Prostate gland (tissue), 2 donors: ENCODE results near the gene RPS15. TPM values are rescaled to one million over a fixed set of nuclear protein-coding genes. Genes with fewer than 3 reads are reported as not detected.
"Not testable (repeated sequence)": the region's sequence is repeated elsewhere in the genome, so short reads cannot be mapped to it uniquely, and the experiment has no call there.

Experiments
- DNase-seq: peaks from one replicate; pipeline ENCODE4 v3.0.0-alpha.2; 2019; ENCODE audit warnings: low spot score
- H3K27ac ChIP-seq, 2 donors: fragments of 200-600 bp; sonication (generic); 2 replicates each; pipeline ENCODE4 v1.5.1; 2017 to 2019
- H3K27me3 ChIP-seq: fragments of 200-600 bp; sonication (generic); replicated peaks from 2 replicates; pipeline ENCODE4 v1.5.1; 2019; ENCODE audit not compliant: insufficient read depth
- H3K36me3 ChIP-seq, 2 donors: fragments of 200-600 bp; sonication (generic); 1 replicate in 1 of 2; 2 replicates in 1 of 2; pipeline versions ENCODE4 v1.5.1 to v1.8.1; 2017 to 2019
- H3K4me1 ChIP-seq: fragments of 200-600 bp; sonication (generic); replicated peaks from 2 replicates; pipeline ENCODE4 v1.5.1; 2019
- H3K4me3 ChIP-seq, 2 donors: fragments of 200-600 bp; sonication (generic); 2 replicates each; pipeline ENCODE4 v1.5.1; 2017 to 2019
- H3K9me3 ChIP-seq: fragments of 200-600 bp; sonication (generic); 2 replicates; pipeline ENCODE4 v1.5.1; 2017
- POLR2A ChIP-seq: fragments of 450-650 bp; IDR thresholded peaks from one replicate; pipeline ENCODE4 v1.6.1; 2016; ENCODE audit warnings: antibody characterized with exemption, mild to moderate bottlenecking
- POLR2AphosphoS5 ChIP-seq: sonication (generic); formaldehyde crosslinking; IDR thresholded peaks from one replicate; pipeline ENCODE4 v1.6.1; 2017; ENCODE audit warnings: antibody characterized with exemption
- WGBS: methylation state at CpG from one replicate; pipeline ENCODE4 v1.1.5; 2018; 5-methylcytosine and 5-hydroxymethylcytosine counted together
- intact Hi-C: fragments of 100-400 bp; cut with DNase I; formaldehyde crosslinking; loops from one replicate; pipeline ENCODE4 v1.14.2; 2022
- total RNA-seq, 2 donors: library from RNA; depleted of rRNA; stranded (reverse); fragments of >200 nt; gene quantifications; one replicate each; pipeline ENCODE4 v1.1.0, GENCODE V29; 2016
- TF ChIP-seq, protein P1 (sequence below), 4 experiments: fragments of 200-600 bp in 2 of 4; fragments of 450-650 bp in 2 of 4; sonication (generic) in 2 of 4; IDR thresholded peaks; 1 replicate in 3 of 4; 2 replicates in 1 of 4; pipeline ENCODE4 v1.5.1; 2016 to 2019; ENCODE audit warnings: antibody characterized with exemption in 4 of 4, mild to moderate bottlenecking in 2 of 4, moderate library complexity in 2 of 4

The RPS15 gene
- total RNA-seq, 2 donors from 2014 or later, result 3,102 to 5,853 TPM

DNA sequence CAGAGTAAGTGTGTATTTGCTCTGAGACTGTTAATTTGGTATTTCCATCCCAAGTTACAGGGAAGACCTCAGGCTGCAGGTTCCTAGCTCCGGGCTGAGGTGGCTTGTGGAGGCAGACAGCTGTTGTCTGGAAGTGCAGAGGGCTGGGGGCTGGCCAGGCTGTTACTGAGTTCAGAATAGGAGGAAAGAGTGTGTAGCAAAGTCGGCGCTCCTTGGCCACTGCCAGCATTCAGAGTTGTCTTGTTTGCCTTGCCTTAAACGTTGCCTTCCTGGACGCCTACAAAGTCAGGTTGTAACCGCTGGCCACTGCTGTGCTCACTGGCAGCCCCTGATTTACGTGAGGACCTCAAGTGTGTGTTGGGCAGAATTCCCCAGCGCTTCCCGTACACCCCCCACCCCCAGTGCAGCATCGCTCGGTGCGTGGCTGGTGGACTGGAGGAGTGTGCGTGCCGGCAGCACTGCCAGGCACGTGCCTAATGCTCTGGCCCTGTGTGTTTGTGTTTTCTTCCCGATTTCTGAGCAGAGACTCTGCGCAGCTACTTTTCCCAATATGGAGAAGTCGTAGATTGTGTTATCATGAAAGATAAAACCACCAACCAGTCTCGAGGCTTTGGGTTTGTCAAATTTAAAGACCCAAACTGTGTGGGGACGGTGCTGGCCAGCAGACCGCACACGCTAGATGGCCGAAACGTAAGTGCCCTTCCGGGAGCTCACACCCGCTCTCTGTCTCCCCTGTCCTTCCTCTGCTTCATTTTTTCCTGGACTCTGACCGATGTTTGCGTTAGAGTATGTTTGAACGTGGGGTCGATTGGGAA lies 20.3 kb upstream of the RPS15 start:
- Histone ChIP-seq H3K27ac (peak overlapping the region; percentile 92 to 96), H3K4me1 (peaks cover 38% of the 10 kb centered on the region), H3K36me3 (peaks cover 0 to 7% of the 10 kb centered on the region in 2 donors), H3K4me3 (no peak overlapping the region), H3K9me3 (no peaks in the 10 kb centered on the region), H3K27me3 (no peaks in the 10 kb centered on the region)
- DNase-seq, result no peak
- 54% methylated on average over 30 of the region's 30 CpGs for WGBS
- TF ChIP-seq, protein P1, sequence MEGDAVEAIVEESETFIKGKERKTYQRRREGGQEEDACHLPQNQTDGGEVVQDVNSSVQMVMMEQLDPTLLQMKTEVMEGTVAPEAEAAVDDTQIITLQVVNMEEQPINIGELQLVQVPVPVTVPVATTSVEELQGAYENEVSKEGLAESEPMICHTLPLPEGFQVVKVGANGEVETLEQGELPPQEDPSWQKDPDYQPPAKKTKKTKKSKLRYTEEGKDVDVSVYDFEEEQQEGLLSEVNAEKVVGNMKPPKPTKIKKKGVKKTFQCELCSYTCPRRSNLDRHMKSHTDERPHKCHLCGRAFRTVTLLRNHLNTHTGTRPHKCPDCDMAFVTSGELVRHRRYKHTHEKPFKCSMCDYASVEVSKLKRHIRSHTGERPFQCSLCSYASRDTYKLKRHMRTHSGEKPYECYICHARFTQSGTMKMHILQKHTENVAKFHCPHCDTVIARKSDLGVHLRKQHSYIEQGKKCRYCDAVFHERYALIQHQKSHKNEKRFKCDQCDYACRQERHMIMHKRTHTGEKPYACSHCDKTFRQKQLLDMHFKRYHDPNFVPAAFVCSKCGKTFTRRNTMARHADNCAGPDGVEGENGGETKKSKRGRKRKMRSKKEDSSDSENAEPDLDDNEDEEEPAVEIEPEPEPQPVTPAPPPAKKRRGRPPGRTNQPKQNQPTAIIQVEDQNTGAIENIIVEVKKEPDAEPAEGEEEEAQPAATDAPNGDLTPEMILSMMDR (IDR thresholded peaks at IDR 0.05), result no peak
- TF ChIP-seq POLR2A, result no peak
- no peak for TF ChIP-seq POLR2AphosphoS5
- intact Hi-C loops, result no loop called here

DNA sequence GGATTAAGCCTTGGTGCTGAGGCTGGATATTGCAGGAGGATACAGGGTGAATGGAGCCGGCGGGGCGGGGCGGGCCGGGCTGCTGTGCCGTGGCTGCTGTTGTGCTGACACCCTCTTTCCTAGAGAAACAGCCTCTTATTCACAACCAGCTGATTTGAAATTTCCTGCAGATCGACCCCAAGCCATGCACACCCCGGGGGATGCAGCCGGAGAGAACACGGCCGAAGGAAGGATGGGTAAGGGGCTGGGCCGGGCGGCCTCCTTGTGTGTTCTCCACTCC lies 19.8 kb upstream of the RPS15 start:
- Histone ChIP-seq H3K9me3 (no peaks in the 10 kb centered on the region), H3K27ac (peak overlapping the region in 1 of 2 donors; percentile 96), H3K27me3 (no peaks in the 10 kb centered on the region), H3K36me3 (peaks cover 0 to 7% of the 10 kb centered on the region in 2 donors), H3K4me3 (no peak overlapping the region), H3K4me1 (peaks cover 33% of the 10 kb centered on the region)
- 82% methylated on average over 13 of the region's 13 CpGs for WGBS
- intact Hi-C loops, result no loop called here
- DNase-seq, result no peak
- TF ChIP-seq, protein P1 (IDR thresholded peaks at IDR 0.05), result no peak
- TF ChIP-seq POLR2AphosphoS5, result no peak
- TF ChIP-seq POLR2A, result no peak

DNA sequence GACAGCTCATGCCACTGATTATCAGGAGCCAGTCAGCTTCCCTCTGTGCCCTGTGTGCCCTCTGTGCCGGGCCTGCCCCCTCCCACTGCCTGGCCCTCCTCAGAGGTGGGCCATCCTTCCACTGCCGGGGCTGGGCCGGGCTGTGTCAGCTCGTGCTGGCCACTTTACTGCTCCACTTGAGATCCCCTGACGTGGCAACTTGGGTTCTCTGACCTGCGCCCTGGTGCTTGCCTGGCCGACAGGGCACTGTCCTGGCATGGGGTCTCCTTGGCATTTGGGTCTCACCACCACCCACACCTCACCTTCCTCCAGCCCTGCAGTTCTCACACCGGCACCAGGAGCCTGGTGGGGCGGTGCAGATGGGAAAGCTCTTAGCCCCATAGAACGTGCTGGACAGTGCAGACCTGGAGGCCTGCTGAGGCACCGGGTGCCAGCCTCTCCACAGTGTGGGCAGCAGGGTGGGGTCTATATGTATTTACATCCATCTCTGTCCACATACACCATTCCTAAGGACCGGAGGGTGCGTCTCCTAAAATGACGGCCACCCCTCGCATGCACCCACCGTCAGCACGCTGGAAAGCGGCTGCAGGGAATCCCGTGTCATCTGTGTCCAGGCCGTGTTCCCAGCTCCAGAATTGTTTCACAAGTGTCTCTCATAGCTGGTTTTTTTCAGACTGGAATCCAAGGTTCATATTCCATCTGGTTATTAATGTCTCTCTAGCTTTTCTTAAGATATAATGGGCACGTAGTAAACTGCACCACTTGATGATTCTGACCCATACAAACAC lies 19.1 kb upstream of the RPS15 start:
- H3K27ac ChIP-seq, result no peak overlapping the region
- intact Hi-C loops, result no loop called here
- 87% methylated on average over 21 of the region's 21 CpGs for WGBS

DNA sequence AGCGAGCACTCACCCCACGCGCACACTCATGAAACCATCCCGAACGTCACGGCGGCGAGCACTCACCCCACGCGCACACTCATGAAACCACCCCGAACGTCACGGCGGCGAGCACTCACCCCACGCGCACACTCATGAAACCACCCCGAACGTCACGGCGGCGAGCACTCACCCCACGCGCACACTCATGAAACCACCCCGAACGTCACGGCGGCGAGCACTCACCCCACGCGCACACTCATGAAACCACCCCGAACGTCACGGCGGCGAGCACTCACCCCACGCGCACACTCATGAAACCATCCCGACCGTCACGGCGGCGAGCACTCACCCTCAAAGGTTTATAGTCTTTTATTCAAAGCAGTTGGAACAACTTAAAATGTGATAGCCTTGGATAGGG lies 18.1 kb upstream of the RPS15 start:
- H3K9me3 ChIP-seq, H3K27me3 ChIP-seq, intact Hi-C loops, DNase-seq, H3K27ac ChIP-seq, H3K4me3 ChIP-seq, H3K36me3 ChIP-seq: not testable (repeated sequence)
- WGBS, result 95% methylated on average over 26 of the region's 43 CpGs
- peaks cover 32% of the 10 kb centered on the region for H3K4me1 ChIP-seq

More for the DNA sequence above, 19.1 kb upstream of the RPS15 start:
- peaks cover 0 to 7% of the 10 kb centered on the region in 2 donors for H3K36me3 ChIP-seq
- H3K27me3 ChIP-seq, result no peaks in the 10 kb centered on the region
- H3K4me1 ChIP-seq, result peaks cover 32% of the 10 kb centered on the region
- TF ChIP-seq, protein P1 (IDR thresholded peaks at IDR 0.05), result no peak
- TF ChIP-seq POLR2A (no peak), POLR2AphosphoS5 (no peak)
- H3K9me3 ChIP-seq, result no peaks in the 10 kb centered on the region
- DNase-seq, result no peak
- H3K4me3 ChIP-seq, result no peak overlapping the region

DNA sequence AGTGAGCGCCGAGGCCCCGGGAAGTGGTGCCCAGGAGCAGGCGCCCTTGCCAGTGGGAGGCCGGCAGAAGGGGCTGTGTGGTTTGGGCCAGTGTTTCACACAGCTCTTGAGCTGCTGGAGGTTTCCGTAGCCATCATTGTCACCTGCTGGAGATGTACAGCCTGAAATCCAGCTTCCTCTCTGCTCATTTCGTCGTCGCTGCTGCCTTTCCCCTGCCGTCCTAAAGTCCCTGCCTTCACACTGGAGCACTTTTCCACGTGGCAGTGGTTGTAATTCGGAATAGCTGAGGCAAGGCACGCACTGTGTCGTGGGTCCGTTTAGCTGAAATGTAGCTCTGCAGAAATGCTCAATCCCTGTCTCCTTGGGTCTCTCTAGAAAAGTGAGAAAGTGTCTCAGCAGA lies 17.6 kb upstream of the RPS15 start:
- intact Hi-C loops, result no loop called here
- no peak for DNase-seq
- H3K4me1 ChIP-seq, result peaks cover 30% of the 10 kb centered on the region
- no peak for TF ChIP-seq POLR2AphosphoS5
- TF ChIP-seq, protein P1 (IDR thresholded peaks at IDR 0.05), result no peak
- TF ChIP-seq POLR2A, result no peak
- H3K4me3 ChIP-seq, result no peak overlapping the region
- H3K9me3 ChIP-seq, result no peaks in the 10 kb centered on the region
- H3K27ac ChIP-seq, result no peak overlapping the region
- no peaks in the 10 kb centered on the region for H3K27me3 ChIP-seq
- H3K36me3 ChIP-seq, result peaks cover 0 to 7% of the 10 kb centered on the region in 2 donors
- whole genome bisulfite sequencing, result 92% methylated on average over 15 of the region's 15 CpGs
